Activated T-helper 17 cell treated with anti-CD3 and anti-CD28 coated beads, Interleukin-2, amount 50 U/mL, for 72 hours (primary cell): ENCODE measurements around the gene DOK6. TPM values are rescaled to one million over a fixed set of nuclear protein-coding genes. Genes with fewer than 3 reads are reported as not detected.

ENCODE experiments used
- ATAC-seq: fragments of 150-1000 bp; cut with Tn5 transposase; replicated peaks from 2 replicates; pipeline ENCODE4 v1.10.0; 2021; ENCODE audit warnings: mild to moderate bottlenecking, moderate library complexity
- H3K27ac Mint-ChIP-seq: one replicate; pipeline ENCODE4 v1.8.0; 2022; ENCODE audit warnings: mixed read lengths
- H3K27me3 Mint-ChIP-seq: one replicate; pipeline ENCODE4 v1.8.0; 2022; ENCODE audit warnings: mixed read lengths
- H3K36me3 Mint-ChIP-seq: one replicate; pipeline ENCODE4 v1.8.0; 2022; ENCODE audit warnings: low read depth, mild to moderate bottlenecking, mixed read lengths
- H3K4me1 Mint-ChIP-seq: one replicate; pipeline ENCODE4 v1.8.0; 2022; ENCODE audit warnings: mixed read lengths
- H3K4me3 Mint-ChIP-seq: one replicate; pipeline ENCODE4 v1.8.0; 2022; ENCODE audit warnings: mild to moderate bottlenecking, mixed read lengths
- H3K9me3 Mint-ChIP-seq: one replicate; pipeline ENCODE4 v1.8.0; 2022; ENCODE audit warnings: mixed read lengths
- total RNA-seq, 2 donors: library from RNA; stranded (reverse); gene quantifications; one replicate each; pipeline ENCODE4 v1.2.3, GENCODE V29; 2022

DOK6 gene
- total RNA-seq, 2 donors from 2014 or later = not detected

DNA sequence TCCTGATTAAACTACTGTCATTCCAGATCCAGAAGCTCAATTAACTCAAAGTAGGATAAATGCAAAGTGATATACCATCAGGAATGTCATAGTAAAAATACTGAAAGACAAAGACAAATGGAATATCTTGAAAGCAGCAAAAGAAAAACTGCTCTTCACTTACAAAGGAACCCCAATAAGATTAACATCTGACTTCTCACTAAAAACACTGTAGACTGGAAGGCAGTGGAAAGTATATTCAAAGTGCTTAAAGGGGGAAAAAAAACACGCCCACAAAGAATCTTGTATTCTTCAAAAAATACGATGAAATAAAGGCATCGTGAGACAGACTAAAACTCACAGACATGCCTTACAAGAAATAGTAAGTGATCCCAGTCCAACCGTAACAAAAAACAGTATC lies 195.7 kb downstream of the DOK6 start:
- ATAC-seq = no peak
- no peaks in the 10 kb centered on the region for H3K36me3 Mint-ChIP-seq
- H3K9me3 Mint-ChIP-seq = peaks cover 5% of the 10 kb centered on the region
- H3K27me3 Mint-ChIP-seq = no peaks in the 10 kb centered on the region
- H3K4me3 Mint-ChIP-seq = no peak overlapping the region
- no peaks in the 10 kb centered on the region for H3K4me1 Mint-ChIP-seq
- H3K27ac Mint-ChIP-seq = no peak overlapping the region

DNA sequence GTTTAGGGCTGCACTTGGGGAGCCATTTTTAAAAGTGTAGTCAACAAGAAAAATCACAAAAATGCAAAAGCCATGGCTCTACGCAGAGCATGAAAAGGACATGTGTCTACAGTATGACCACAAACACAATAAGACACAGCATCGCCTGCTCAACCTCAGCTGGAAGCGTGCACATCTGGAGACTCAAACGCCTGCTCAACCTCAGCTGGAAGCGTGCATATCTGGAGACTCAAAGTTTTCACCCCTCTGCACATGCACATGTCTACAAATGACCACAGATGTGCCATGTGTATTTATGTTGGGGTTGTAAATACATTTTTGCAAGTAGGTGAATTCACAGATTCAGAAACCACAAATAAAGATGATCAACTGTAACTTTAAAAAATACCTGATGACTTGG lies 196.9 kb downstream of the DOK6 start:
- Mint-ChIP-seq H3K4me1 (no peaks in the 10 kb centered on the region), H3K36me3 (no peaks in the 10 kb centered on the region), H3K9me3 (peaks cover 5% of the 10 kb centered on the region), H3K27ac (no peak overlapping the region), H3K4me3 (no peak overlapping the region), H3K27me3 (no peaks in the 10 kb centered on the region)
- ATAC-seq = no peak

GRCh38 chr18:69599377-69599776 lies 198.7 kb downstream of the DOK6 start:
- H3K27ac Mint-ChIP-seq = no peak overlapping the region
- no peak for ATAC-seq
- no peak overlapping the region for H3K4me3 Mint-ChIP-seq
- H3K27me3 Mint-ChIP-seq = no peaks in the 10 kb centered on the region
- H3K36me3 Mint-ChIP-seq = no peaks in the 10 kb centered on the region
- peaks cover 5% of the 10 kb centered on the region for H3K9me3 Mint-ChIP-seq
- H3K4me1 Mint-ChIP-seq = no peaks in the 10 kb centered on the region

- no peak overlapping the region for H3K27ac Mint-ChIP-seq
- no peaks in the 10 kb centered on the region for H3K9me3 Mint-ChIP-seq
- no peak for ATAC-seq
- H3K27me3 Mint-ChIP-seq = no peaks in the 10 kb centered on the region
- no peaks in the 10 kb centered on the region for H3K36me3 Mint-ChIP-seq
- H3K4me1 Mint-ChIP-seq = no peaks in the 10 kb centered on the region
- H3K4me3 Mint-ChIP-seq = no peak overlapping the region
Observed at GRCh38 chr18:69612242-69612641, 211.6 kb downstream of the DOK6 start.

DNA sequence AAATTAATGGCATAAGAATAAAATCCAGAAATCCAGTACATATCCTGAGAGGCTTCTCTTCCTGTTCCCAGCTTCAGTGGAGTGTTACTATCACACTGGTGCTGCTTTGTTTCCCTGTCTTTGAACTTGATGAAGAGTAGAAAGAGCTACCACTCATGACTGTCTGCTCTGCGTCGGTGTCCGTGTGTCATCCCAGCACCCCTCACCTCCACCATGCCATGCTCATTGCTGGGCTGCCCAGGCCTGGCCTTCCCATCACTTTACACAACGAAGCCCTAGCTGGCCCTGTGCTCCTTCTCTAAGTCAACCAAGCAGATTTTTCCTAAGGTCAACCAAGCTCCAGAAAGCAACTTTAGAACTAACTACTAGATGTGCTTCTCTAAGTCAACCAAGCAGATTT lies 215.4 kb downstream of the DOK6 start:
- H3K36me3 Mint-ChIP-seq = no peaks in the 10 kb centered on the region
- H3K27ac Mint-ChIP-seq = no peak overlapping the region
- no peaks in the 10 kb centered on the region for H3K27me3 Mint-ChIP-seq
- no peaks in the 10 kb centered on the region for H3K4me1 Mint-ChIP-seq
- H3K4me3 Mint-ChIP-seq = no peak overlapping the region
- no peak for ATAC-seq
- no peaks in the 10 kb centered on the region for H3K9me3 Mint-ChIP-seq

- ATAC-seq = no peak
- Mint-ChIP-seq H3K36me3 (no peaks in the 10 kb centered on the region), H3K27ac (no peak overlapping the region), H3K9me3 (no peaks in the 10 kb centered on the region), H3K4me3 (no peak overlapping the region), H3K27me3 (no peaks in the 10 kb centered on the region), H3K4me1 (no peaks in the 10 kb centered on the region)
Observed at GRCh38 chr18:69617408-69617807, 216.7 kb downstream of the DOK6 start.

- Mint-ChIP-seq H3K27me3 (no peaks in the 10 kb centered on the region), H3K9me3 (no peaks in the 10 kb centered on the region), H3K4me3 (no peak overlapping the region), H3K36me3 (no peaks in the 10 kb centered on the region), H3K4me1 (no peaks in the 10 kb centered on the region), H3K27ac (no peak overlapping the region)
- no peak for ATAC-seq
Observed at GRCh38 chr18:69617888-69618287, 217.2 kb downstream of the DOK6 start.

GRCh38 chr18:69622184-69622583 lies 221.5 kb downstream of the DOK6 start:
- no peak for ATAC-seq
- Mint-ChIP-seq H3K4me1 (no peaks in the 10 kb centered on the region), H3K4me3 (no peak overlapping the region), H3K9me3 (no peaks in the 10 kb centered on the region), H3K27ac (no peak overlapping the region), H3K27me3 (peaks cover 3% of the 10 kb centered on the region), H3K36me3 (no peaks in the 10 kb centered on the region)

DNA sequence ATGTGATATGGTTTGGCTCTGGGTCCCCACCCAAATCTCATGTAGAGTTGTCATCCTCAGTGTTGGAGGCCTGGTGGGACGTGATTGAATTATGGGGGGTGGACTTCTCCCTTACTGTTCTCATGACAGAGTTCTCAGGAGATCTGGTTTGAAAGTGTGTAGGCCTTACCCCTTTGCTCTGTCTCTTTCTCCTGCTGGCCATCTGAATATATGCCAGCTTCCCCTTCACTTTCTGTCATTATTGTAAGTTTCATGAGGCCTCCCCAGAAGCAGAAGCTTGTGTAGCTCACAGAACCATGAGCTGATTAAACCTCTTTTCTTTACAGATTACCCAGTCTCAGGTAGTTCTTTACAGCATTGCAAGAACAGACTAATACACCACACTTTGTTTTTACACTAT lies 222.3 kb downstream of the DOK6 start:
- H3K4me1 Mint-ChIP-seq = no peaks in the 10 kb centered on the region
- no peak for ATAC-seq
- H3K4me3 Mint-ChIP-seq = no peak overlapping the region
- peaks cover 3% of the 10 kb centered on the region for H3K27me3 Mint-ChIP-seq
- H3K27ac Mint-ChIP-seq = no peak overlapping the region
- no peaks in the 10 kb centered on the region for H3K36me3 Mint-ChIP-seq
- H3K9me3 Mint-ChIP-seq = no peaks in the 10 kb centered on the region

DNA sequence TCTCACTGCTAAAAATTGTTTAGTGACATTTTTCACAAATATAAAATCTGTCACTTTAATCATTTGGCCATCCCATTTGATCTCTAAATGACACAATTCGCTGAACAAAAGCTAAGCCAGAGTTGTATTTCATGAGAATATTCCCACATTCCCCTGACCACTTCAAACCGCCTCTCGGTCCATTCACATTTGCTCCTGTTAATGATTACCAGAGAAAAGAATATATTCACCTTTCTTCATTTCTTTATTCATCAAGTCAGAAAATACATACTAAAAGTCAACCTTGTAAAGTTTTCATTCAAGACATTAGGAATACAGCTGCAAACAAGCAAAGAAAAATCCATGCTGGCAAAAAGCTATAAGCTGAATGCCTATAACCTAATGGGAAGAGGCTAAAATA lies 225.5 kb downstream of the DOK6 start:
- no peaks in the 10 kb centered on the region for H3K4me1 Mint-ChIP-seq
- H3K36me3 Mint-ChIP-seq = no peaks in the 10 kb centered on the region
- no peak overlapping the region for H3K27ac Mint-ChIP-seq
- ATAC-seq = no peak
- H3K4me3 Mint-ChIP-seq = no peak overlapping the region
- H3K9me3 Mint-ChIP-seq = no peaks in the 10 kb centered on the region
- peaks cover 3% of the 10 kb centered on the region for H3K27me3 Mint-ChIP-seq

- Mint-ChIP-seq H3K4me3 (no peak overlapping the region), H3K36me3 (no peaks in the 10 kb centered on the region), H3K9me3 (no peaks in the 10 kb centered on the region), H3K27me3 (peaks cover 3% of the 10 kb centered on the region), H3K27ac (no peak overlapping the region), H3K4me1 (no peaks in the 10 kb centered on the region)
- no peak for ATAC-seq
Observed at GRCh38 chr18:69626643-69627242, 226.1 kb downstream of the DOK6 start.

DNA sequence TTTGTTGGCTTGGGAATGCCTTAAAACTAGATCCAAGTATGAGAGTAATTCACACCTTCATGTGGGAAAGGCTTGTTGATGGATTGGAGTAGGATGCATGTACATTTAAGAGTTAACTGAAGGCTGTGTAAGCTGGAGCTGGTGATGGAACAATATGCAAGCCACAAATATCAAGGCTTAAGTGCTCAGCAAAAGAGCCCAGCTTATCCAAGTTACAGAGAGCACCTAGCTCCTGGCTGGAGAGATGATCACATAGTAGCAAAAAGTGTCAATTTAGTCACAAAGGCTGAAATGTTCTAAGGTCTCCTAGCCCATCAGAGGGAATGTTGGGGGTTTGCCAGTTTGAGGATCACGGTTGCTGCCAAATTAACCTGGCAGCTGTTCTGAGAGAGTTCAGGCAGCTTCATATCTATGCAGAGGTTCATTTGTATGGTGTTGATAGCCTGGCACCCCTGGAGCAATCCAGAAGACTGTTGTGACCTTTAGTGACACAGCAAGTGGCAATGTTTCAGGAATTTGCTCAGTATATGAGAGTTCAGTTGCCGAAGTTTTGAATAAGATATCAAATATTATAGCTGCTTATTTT lies 228.2 kb downstream of the DOK6 start:
- Mint-ChIP-seq H3K4me1 (no peaks in the 10 kb centered on the region), H3K9me3 (no peaks in the 10 kb centered on the region), H3K27me3 (peaks cover 3% of the 10 kb centered on the region), H3K36me3 (no peaks in the 10 kb centered on the region), H3K27ac (no peak overlapping the region), H3K4me3 (no peak overlapping the region)
- no peak for ATAC-seq

GRCh38 chr18:69631281-69631680 lies 230.6 kb downstream of the DOK6 start:
- no peak for ATAC-seq
- H3K4me3 Mint-ChIP-seq = no peak overlapping the region
- H3K36me3 Mint-ChIP-seq = no peaks in the 10 kb centered on the region
- H3K9me3 Mint-ChIP-seq = no peaks in the 10 kb centered on the region
- no peaks in the 10 kb centered on the region for H3K4me1 Mint-ChIP-seq
- peaks cover 3% of the 10 kb centered on the region for H3K27me3 Mint-ChIP-seq
- no peak overlapping the region for H3K27ac Mint-ChIP-seq

GRCh38 chr18:69635482-69635881 lies 234.8 kb downstream of the DOK6 start:
- H3K36me3 Mint-ChIP-seq = no peaks in the 10 kb centered on the region
- H3K4me1 Mint-ChIP-seq = no peaks in the 10 kb centered on the region
- no peaks in the 10 kb centered on the region for H3K27me3 Mint-ChIP-seq
- H3K27ac Mint-ChIP-seq = no peak overlapping the region
- no peak overlapping the region for H3K4me3 Mint-ChIP-seq
- no peak for ATAC-seq
- no peaks in the 10 kb centered on the region for H3K9me3 Mint-ChIP-seq

DNA sequence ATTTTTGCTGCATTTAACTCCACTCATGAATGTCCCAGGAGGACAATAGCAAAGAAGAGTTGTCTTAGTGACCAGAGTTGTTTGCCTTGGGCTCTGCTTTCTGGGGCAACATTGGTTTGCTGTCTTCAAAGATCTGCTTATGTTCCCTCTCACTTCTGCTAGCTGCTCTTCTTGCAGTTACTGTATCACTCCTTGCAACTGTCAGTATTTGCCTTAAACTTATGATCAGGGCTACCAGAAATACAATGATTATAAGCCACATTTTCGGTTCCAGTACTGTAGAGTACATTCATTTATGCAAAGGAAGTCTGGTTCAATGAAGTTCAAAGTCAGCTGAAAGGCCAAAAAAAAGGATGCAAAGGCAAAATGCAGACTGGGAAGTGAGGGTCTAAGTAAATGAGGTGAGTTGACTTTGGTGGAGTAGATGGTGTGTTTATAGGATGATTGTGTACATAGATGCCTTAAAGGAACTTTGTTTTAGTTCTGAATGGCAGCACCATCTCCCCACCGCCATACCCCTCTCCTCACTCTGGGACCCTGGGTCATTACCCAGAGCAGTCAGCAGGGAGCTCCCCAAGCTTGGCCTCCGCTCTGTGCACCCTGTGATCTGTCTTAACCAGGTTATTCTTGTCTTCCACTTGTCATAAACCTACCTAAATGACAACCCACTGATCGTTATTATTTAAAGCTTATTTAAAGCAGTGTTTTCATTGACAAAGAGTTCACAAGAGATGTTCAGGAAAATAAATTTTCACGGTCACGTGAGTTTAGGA lies 236.0 kb downstream of the DOK6 start:
- no peaks in the 10 kb centered on the region for H3K36me3 Mint-ChIP-seq
- no peak overlapping the region for H3K4me3 Mint-ChIP-seq
- no peak overlapping the region for H3K27ac Mint-ChIP-seq
- ATAC-seq = peak; percentile 42
- no peaks in the 10 kb centered on the region for H3K4me1 Mint-ChIP-seq
- H3K9me3 Mint-ChIP-seq = no peaks in the 10 kb centered on the region
- H3K27me3 Mint-ChIP-seq = no peaks in the 10 kb centered on the region
